ENCODE results near the gene MAGEL2. TPM values are rescaled to one million over a fixed set of nuclear protein-coding genes. Genes with fewer than 3 reads are reported as not detected.

Gene MAGEL2
- total RNA-seq, 4 donors from 2014 or later = 0.14 to 4.5 (median 0.80) TPM; not detected in 1

GRCh38 chr15:23595368-23595767, 52.3 kb downstream of the MAGEL2 start:
- intact Hi-C loops (cut with DNase I; ENCODE audit: low total_unique reads) (no loop called here), in situ Hi-C loops (cut with MboI; ENCODE audit: low pct_ligation_motif_present in 1 of 4, low pct_unique_long_range_greater_than_20kb in 1 of 4, low sequenced_read_pairs in 3 of 4) (loop anchor here in 1 of 4 donors (25.0 kb wide), 1 partner anchor 92 kb away; the partner anchor contains the start of gene NDN)
- no peaks in the 10 kb centered on the region for H3K9me3 ChIP-seq
- 17 to 48% methylated on average over 2 of the region's 2 CpGs for WGBS, 2 donors (ENCODE audit: low coverage in 1 of 2)
- no peak overlapping the region for H3K4me3 ChIP-seq
- no peak for DNase-seq
- no peaks in the 10 kb centered on the region for H3K36me3 ChIP-seq
- no peak overlapping the region for H3K27ac ChIP-seq
- H3K27me3 ChIP-seq = no peaks in the 10 kb centered on the region
- TF ChIP-seq POLR2AphosphoS5 (IDR thresholded peaks at IDR 0.05) = no peak
- H3K4me1 ChIP-seq = no peaks in the 10 kb centered on the region

- Histone ChIP-seq H3K36me3 (no peaks in the 10 kb centered on the region), H3K27ac (no peak overlapping the region), H3K27me3 (no peaks in the 10 kb centered on the region), H3K4me1 (no peaks in the 10 kb centered on the region), H3K4me3 (no peak overlapping the region), H3K9me3 (no peaks in the 10 kb centered on the region)
- TF ChIP-seq POLR2AphosphoS5 (IDR thresholded peaks at IDR 0.05) (no peak), POLR2A (IDR thresholded peaks at IDR 0.05) (no peak), EP300 (IDR thresholded peaks at IDR 0.05; ENCODE audit: low read depth) (no peak)
- TF ChIP-seq, protein P1, sequence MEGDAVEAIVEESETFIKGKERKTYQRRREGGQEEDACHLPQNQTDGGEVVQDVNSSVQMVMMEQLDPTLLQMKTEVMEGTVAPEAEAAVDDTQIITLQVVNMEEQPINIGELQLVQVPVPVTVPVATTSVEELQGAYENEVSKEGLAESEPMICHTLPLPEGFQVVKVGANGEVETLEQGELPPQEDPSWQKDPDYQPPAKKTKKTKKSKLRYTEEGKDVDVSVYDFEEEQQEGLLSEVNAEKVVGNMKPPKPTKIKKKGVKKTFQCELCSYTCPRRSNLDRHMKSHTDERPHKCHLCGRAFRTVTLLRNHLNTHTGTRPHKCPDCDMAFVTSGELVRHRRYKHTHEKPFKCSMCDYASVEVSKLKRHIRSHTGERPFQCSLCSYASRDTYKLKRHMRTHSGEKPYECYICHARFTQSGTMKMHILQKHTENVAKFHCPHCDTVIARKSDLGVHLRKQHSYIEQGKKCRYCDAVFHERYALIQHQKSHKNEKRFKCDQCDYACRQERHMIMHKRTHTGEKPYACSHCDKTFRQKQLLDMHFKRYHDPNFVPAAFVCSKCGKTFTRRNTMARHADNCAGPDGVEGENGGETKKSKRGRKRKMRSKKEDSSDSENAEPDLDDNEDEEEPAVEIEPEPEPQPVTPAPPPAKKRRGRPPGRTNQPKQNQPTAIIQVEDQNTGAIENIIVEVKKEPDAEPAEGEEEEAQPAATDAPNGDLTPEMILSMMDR (IDR thresholded peaks at IDR 0.05) = no peak
- intact Hi-C loops (cut with DNase I; ENCODE audit: low total_unique reads) = no loop called here
- in situ Hi-C loops (cut with MboI; ENCODE audit: low pct_ligation_motif_present in 1 of 4, low pct_unique_long_range_greater_than_20kb in 1 of 4, low sequenced_read_pairs in 3 of 4) = loop anchor here in 1 of 4 donors (25.0 kb wide), 1 partner anchor 93 kb away; the partner anchor contains the start of gene NDN
- DNase-seq = no peak
- WGBS, 2 donors (ENCODE audit: low coverage in 1 of 2) = 75 to 89% methylated on average over 7 of the region's 7 CpGs
Measured at GRCh38 chr15:23594252-23594770, 53.4 kb downstream of the MAGEL2 start.

Other genes with a start within 250 kb of the MAGEL2 start
- gene GOLGA6L2, start 200.6 kb downstream of the MAGEL2 start, total RNA-seq = not detected
- gene MKRN3, start 82.2 kb downstream of the MAGEL2 start, total RNA-seq = 1 to 10 TPM in 1 of 4 donors, under 1 TPM in 2, not detected in 1; 0.14 to 3.2 (median 0.80) TPM
- 10 to 100 TPM; 21.4 to 66.7 (median 31.1) TPM for gene NDN, start 39.4 kb upstream of the MAGEL2 start, total RNA-seq

Measured in transverse colon (tissue), 4 donors.